ENCODE results near the gene PDK3.

Gene PDK3

GRCh38 chrX:24553011-24553410 lies 87.9 kb downstream of the PDK3 start:
- DNase-seq (ENCODE audit: low read depth): no peak

- DNase-seq (ENCODE audit: low read depth): no peak
Observed at GRCh38 chrX:24561121-24561520, 96.0 kb downstream of the PDK3 start.

- DNase-seq (ENCODE audit: low read depth): no peak
Observed at GRCh38 chrX:24563291-24564010, 98.4 kb downstream of the PDK3 start.

GRCh38 chrX:24566240-24566639 lies 101.2 kb downstream of the PDK3 start:
- DNase-seq (ENCODE audit: low read depth): no peak

- no peak for DNase-seq (ENCODE audit: low read depth)
Observed at GRCh38 chrX:24567169-24567568, 102.1 kb downstream of the PDK3 start.

GRCh38 chrX:24574743-24575142 lies 109.7 kb downstream of the PDK3 start:
- no peak for DNase-seq (ENCODE audit: low read depth)

- DNase-seq (ENCODE audit: low read depth): no peak
Observed at GRCh38 chrX:24575496-24575895, 110.4 kb downstream of the PDK3 start.

GRCh38 chrX:24577091-24577490 lies 112.0 kb downstream of the PDK3 start:
- DNase-seq (ENCODE audit: low read depth): no peak

All from activated gamma-delta T cell treated with anti-CD3 and anti-CD28 coated beads, Interleukin-2, amount 50 U/mL, for 16 hours (primary cell).